Mesenteric fat pad (tissue), 1 donor: Measurements from ENCODE around the gene CCDC15. TPM values are rescaled to one million over a fixed set of nuclear protein-coding genes. Genes with fewer than 3 reads are reported as not detected.
A peak's percentile ranks its signal among the peaks of the same experiment; 100 is the strongest.
"Not testable (repeated sequence)": the region's sequence is repeated elsewhere in the genome, so short reads cannot be mapped to it uniquely, and the experiment has no call there.

Source experiments
- DNase-seq: peaks from one replicate; pipeline ENCODE4 v3.0.0-alpha.2; 2020; ENCODE audit warnings: low spot score
- total RNA-seq: library from RNA; stranded (reverse); fragmentation: NEBNext Ultra II Directional; extraction: Animal tissue kit (Norgen Biotek cat#: 25700); gene quantifications from one replicate; pipeline ENCODE4 v1.2.1, GENCODE V29; 2021
- donor health status: DM: yes; HTN: yes; CAD: no.

CCDC15 gene
- total RNA-seq, 1 donor from 2014 or later, result 0.93 TPM

GRCh38 chr11:124938970-124939369 lies 15.0 kb upstream of the CCDC15 start:
- DNase-seq, result no peak

GRCh38 chr11:124941703-124942102 lies 12.3 kb upstream of the CCDC15 start:
- no peak for DNase-seq

GRCh38 chr11:124942466-124943253 lies 11.3 kb upstream of the CCDC15 start:
- DNase-seq, result no peak

GRCh38 chr11:124943254-124943616 lies 10.8 kb upstream of the CCDC15 start:
- DNase-seq, result no peak

GRCh38 chr11:124943741-124944140 lies 10.3 kb upstream of the CCDC15 start:
- DNase-seq, result no peak

GRCh38 chr11:124944565-124944964 lies 9.4 kb upstream of the CCDC15 start:
- no peak for DNase-seq

GRCh38 chr11:124945826-124946225 lies 8.2 kb upstream of the CCDC15 start:
- no peak for DNase-seq

- DNase-seq, result no peak
Measured at GRCh38 chr11:124946735-124947141, 7.3 kb upstream of the CCDC15 start.

GRCh38 chr11:124950601-124951330 lies 3.2 kb upstream of the CCDC15 start:
- DNase-seq, result no peak

- DNase-seq, result no peak
Measured at GRCh38 chr11:124951341-124951740, 2.7 kb upstream of the CCDC15 start.

- DNase-seq, result no peak
Measured at GRCh38 chr11:124954590-124954955, 571 bp downstream of the CCDC15 start.

GRCh38 chr11:124955035-124955434 lies 1.0 kb downstream of the CCDC15 start:
- DNase-seq, result no peak

- DNase-seq, result no peak
Measured at GRCh38 chr11:124961972-124962609, 8.1 kb downstream of the CCDC15 start.

- DNase-seq, result not testable (repeated sequence)
Measured at GRCh38 chr11:124968197-124968596, 14.2 kb downstream of the CCDC15 start.

GRCh38 chr11:124970925-124971324 lies 16.9 kb downstream of the CCDC15 start:
- DNase-seq, result no peak

- DNase-seq, result no peak
Measured at GRCh38 chr11:124971810-124972209, 17.8 kb downstream of the CCDC15 start.

- DNase-seq, result no peak
Measured at GRCh38 chr11:124976531-124976930, 22.5 kb downstream of the CCDC15 start.

GRCh38 chr11:124977006-124977405 lies 23.0 kb downstream of the CCDC15 start:
- no peak for DNase-seq

GRCh38 chr11:124978316-124978715 lies 24.3 kb downstream of the CCDC15 start:
- DNase-seq, result no peak

GRCh38 chr11:124982043-124982442 lies 28.0 kb downstream of the CCDC15 start:
- DNase-seq, result no peak

- peak; percentile 84 for DNase-seq
Measured at GRCh38 chr11:124983674-124984511, 29.9 kb downstream of the CCDC15 start.
